H9 (cell line): ENCODE data around the gene BICD2. TPM values are rescaled to one million over a fixed set of nuclear protein-coding genes. Genes with fewer than 3 reads are reported as not detected.

Experiments
- DNase-seq: peaks from one replicate; pipeline ENCODE4 v3.0.0-alpha.2; 2017
- H2AFZ ChIP-seq: one replicate; pipeline ENCODE4 v1.6.1; 2013; ENCODE audit warnings: mild to moderate bottlenecking, low read length, control low read depth, moderate library complexity
- H2AK5ac ChIP-seq: 2 replicates; pipeline ENCODE4 v1.6.1; 2013; ENCODE audit warnings: low read length, control low read depth, mixed read lengths; ENCODE audit not compliant: insufficient read length
- H2BK120ac ChIP-seq: one replicate; pipeline ENCODE4 v1.6.1; 2013; ENCODE audit warnings: low read depth, mild to moderate bottlenecking, low read length, control low read depth, inconsistent platforms; ENCODE audit not compliant: poor library complexity, severe bottlenecking
- H2BK12ac ChIP-seq: 2 replicates; pipeline ENCODE4 v1.6.1; 2013; ENCODE audit warnings: low read length, control low read depth, mixed read lengths, low read depth; ENCODE audit not compliant: insufficient read length
- H2BK15ac ChIP-seq: 2 replicates; pipeline ENCODE4 v1.6.1; 2013; ENCODE audit warnings: low read depth, low read length, control low read depth
- H2BK20ac ChIP-seq: one replicate; pipeline ENCODE4 v1.6.1; 2013; ENCODE audit warnings: low read depth, mild to moderate bottlenecking, low read length, control low read depth, inconsistent platforms; ENCODE audit not compliant: poor library complexity, severe bottlenecking
- H2BK5ac ChIP-seq: 2 replicates; pipeline ENCODE4 v1.6.1; 2013; ENCODE audit warnings: low read length, control low read depth, mixed read lengths; ENCODE audit not compliant: insufficient read length
- H3K14ac ChIP-seq: 2 replicates; pipeline ENCODE4 v1.6.1; 2013; ENCODE audit warnings: low read length, control low read depth; ENCODE audit not compliant: insufficient read depth
- H3K18ac ChIP-seq: 2 replicates; pipeline ENCODE4 v1.6.1; 2013; ENCODE audit warnings: low read depth, mild to moderate bottlenecking, mixed read lengths, low read length, control low read depth; ENCODE audit not compliant: insufficient read length
- H3K23ac ChIP-seq: 2 replicates; pipeline ENCODE4 v1.6.1; 2013; ENCODE audit warnings: low read length, control low read depth, mixed read lengths, low read depth; ENCODE audit not compliant: insufficient read length
- H3K23me2 ChIP-seq: 2 replicates; pipeline ENCODE4 v1.6.1; 2013; ENCODE audit warnings: low read depth, mild to moderate bottlenecking, mixed read lengths, low read length, control low read depth; ENCODE audit not compliant: insufficient read length, poor library complexity, severe bottlenecking
- H3K27ac ChIP-seq: 2 replicates; pipeline ENCODE4 v1.5.1; 2013; ENCODE audit warnings: low read length, control low read depth, mixed read lengths, low read depth; ENCODE audit not compliant: insufficient read length
- H3K27me3 ChIP-seq: 2 replicates; pipeline ENCODE4 v1.6.1; 2013; ENCODE audit warnings: low read length, control low read depth, inconsistent platforms; ENCODE audit not compliant: insufficient read depth
- H3K4ac ChIP-seq: 2 replicates; pipeline ENCODE4 v1.6.1; 2013; ENCODE audit warnings: low read depth, mild to moderate bottlenecking, control low read depth, inconsistent platforms, low read length, moderate library complexity
- H3K4me1 ChIP-seq: 2 replicates; pipeline ENCODE4 v1.6.1; 2013; ENCODE audit warnings: low read length, control low read depth, inconsistent platforms; ENCODE audit not compliant: insufficient read depth
- H3K4me2 ChIP-seq: 2 replicates; pipeline ENCODE4 v1.6.1; 2013; ENCODE audit warnings: low read length, control low read depth, mixed read lengths; ENCODE audit not compliant: insufficient read length, insufficient read depth
- H3K56ac ChIP-seq: 2 replicates; pipeline ENCODE4 v1.6.1; 2013; ENCODE audit warnings: low read depth, mild to moderate bottlenecking, mixed read lengths, low read length, control low read depth; ENCODE audit not compliant: insufficient read length
- H3K79me1 ChIP-seq: 2 replicates; pipeline ENCODE4 v1.6.1; 2013; ENCODE audit warnings: low read depth, mild to moderate bottlenecking, moderate library complexity, low read length, control low read depth, inconsistent platforms; ENCODE audit not compliant: insufficient read depth, poor library complexity, severe bottlenecking
- H3K79me2 ChIP-seq: 2 replicates; pipeline ENCODE4 v1.6.1; 2013; ENCODE audit warnings: low read length, control low read depth, inconsistent platforms; ENCODE audit not compliant: insufficient read depth
- H3K9ac ChIP-seq: 2 replicates; pipeline ENCODE4 v1.6.1; 2013; ENCODE audit warnings: low read length, control low read depth, mixed read lengths; ENCODE audit not compliant: insufficient read length; ENCODE audit errors: extremely low read depth
- H3K9me3 ChIP-seq: one replicate; pipeline ENCODE4 v1.6.1; 2013; ENCODE audit warnings: low read depth, low read length, inconsistent platforms; ENCODE audit not compliant: control insufficient read depth
- H3T11ph ChIP-seq: one replicate; pipeline ENCODE4 v1.6.1; 2013; ENCODE audit warnings: mild to moderate bottlenecking, low read length, control low read depth, inconsistent platforms
- H4K20me1 ChIP-seq: one replicate; pipeline ENCODE4 v1.6.1; 2013; ENCODE audit not compliant: control insufficient read depth, insufficient read length, insufficient read depth
- H4K5ac ChIP-seq: 2 replicates; pipeline ENCODE4 v1.6.1; 2013; ENCODE audit warnings: low read depth, mild to moderate bottlenecking, mixed read lengths, low read length, control low read depth; ENCODE audit not compliant: insufficient read length
- H4K8ac ChIP-seq: replicated peaks from 2 replicates; pipeline ENCODE4 v1.6.1; 2013; ENCODE audit warnings: low read length, control low read depth, mixed read lengths, low read depth; ENCODE audit not compliant: insufficient read length
- H4K91ac ChIP-seq: 2 replicates; pipeline ENCODE4 v1.6.1; 2013; ENCODE audit warnings: low read depth, mild to moderate bottlenecking, moderate library complexity, mixed read lengths, low read length, control low read depth; ENCODE audit not compliant: insufficient read length
- H3K27ac Mint-ChIP-seq, 3 experiments: 2 replicates in 2 of 3; 3 replicates in 1 of 3; pipeline ENCODE4 v1.8.0; 2020 to 2021; ENCODE audit warnings: mixed read lengths in 3 of 3, mild to moderate bottlenecking in 1 of 3, moderate library complexity in 1 of 3
- H3K27me3 Mint-ChIP-seq: 2 replicates; pipeline ENCODE4 v1.8.0; 2021; ENCODE audit warnings: low read depth, mild to moderate bottlenecking, moderate library complexity, mixed read lengths
- H3K36me3 Mint-ChIP-seq, 3 experiments: 2 replicates in 2 of 3; 3 replicates in 1 of 3; pipeline ENCODE4 v1.8.0; 2020 to 2021; ENCODE audit warnings: low read depth in 3 of 3, mixed read lengths in 3 of 3; ENCODE audit not compliant: insufficient read depth in 1 of 3
- H3K4me1 Mint-ChIP-seq, 2 experiments: 2 replicates each; pipeline ENCODE4 v1.8.0; 2020; ENCODE audit warnings: mixed read lengths in 2 of 2
- H3K4me3 Mint-ChIP-seq, 2 experiments: 2 replicates in 1 of 2; 3 replicates in 1 of 2; pipeline ENCODE4 v1.8.0; 2020 to 2021; ENCODE audit warnings: mild to moderate bottlenecking in 2 of 2, mixed read lengths in 2 of 2, moderate library complexity in 1 of 2
- H3K9me3 Mint-ChIP-seq, 2 experiments: 2 replicates in 1 of 2; 3 replicates in 1 of 2; pipeline ENCODE4 v1.8.0; 2020; ENCODE audit warnings: mild to moderate bottlenecking in 2 of 2, mixed read lengths in 2 of 2, moderate library complexity in 1 of 2
- WGBS: extraction: QIAGEN DNeasy Blood & Tissue Kit; methylation state at CpG from one replicate; pipeline ENCODE4 v1.1.7; 2013; ENCODE audit warnings: missing lambda C conversion rate, low lambda C conversion rate, mixed read lengths; ENCODE audit not compliant: insufficient read length; ENCODE audit errors: extremely low coverage; 5-methylcytosine and 5-hydroxymethylcytosine counted together
- total RNA-seq: library from RNA; stranded (reverse); gene quantifications from 2 replicates; pipeline ENCODE4 v1.2.1, GENCODE V29; 2021
- TF ChIP-seq, protein P1 (sequence below): fragments of 200-600 bp; sonication (generic); conservative IDR thresholded peaks from 3 replicates; pipeline ENCODE4 v1.8.0; 2021; ENCODE audit warnings: antibody characterized with exemption, mild to moderate bottlenecking

BICD2 gene
- total RNA-seq, 1 experiment from 2014 or later: 22.3 TPM

DNA sequence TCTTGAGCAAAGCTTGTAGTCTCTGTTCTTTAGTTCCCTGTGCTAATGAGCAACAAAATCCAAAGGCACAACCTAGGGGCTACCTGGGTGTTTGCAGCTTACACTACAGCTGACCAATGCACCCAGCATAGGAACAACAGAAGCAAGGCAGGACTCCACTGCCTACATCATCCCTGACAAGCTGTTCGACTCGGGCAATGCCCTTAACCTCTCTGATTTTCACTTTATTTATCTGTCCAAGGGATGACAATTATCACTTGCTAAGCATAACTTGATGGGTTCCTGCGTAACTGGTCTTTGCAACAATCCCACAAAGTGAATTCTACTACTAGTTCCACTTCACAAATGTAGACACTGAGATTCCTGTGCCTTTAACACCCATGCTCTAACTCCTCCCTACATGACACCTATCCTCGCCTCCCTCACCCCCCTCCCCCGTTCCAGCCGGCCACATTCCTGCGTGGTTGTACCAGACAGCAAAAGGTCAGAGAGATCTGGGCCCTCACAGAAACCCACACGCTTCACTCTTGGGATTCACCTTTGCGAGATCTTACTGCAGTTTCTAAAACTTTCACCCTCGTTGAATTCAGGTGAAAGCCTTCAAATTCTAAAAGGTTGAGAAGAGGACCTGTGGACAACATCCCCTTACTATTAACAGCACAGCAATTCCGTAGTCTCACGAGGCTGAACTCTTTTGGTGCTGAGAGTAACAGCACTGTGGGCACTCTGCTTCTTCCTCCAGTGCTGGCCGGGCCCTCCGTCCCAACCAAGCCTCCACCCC lies 95.7 kb downstream of the BICD2 start:
- Histone ChIP-seq H3K79me2 (peaks cover 7% of the 10 kb centered on the region; the same call in 1 of the 2 replicates), H3K14ac (peak overlapping the region; percentile 29; the same call in 1 of the 2 replicates), H3K23ac (no peak overlapping the region), H4K91ac (no peak overlapping the region), H2BK12ac (no peak overlapping the region), H3K9ac (peak overlapping the region; percentile 14), H2AFZ (no peak overlapping the region), H3K27me3 (no peaks in the 10 kb centered on the region), H2BK20ac (no peak overlapping the region), H3K4ac (no peak overlapping the region), H3K79me1 (peaks cover 5% of the 10 kb centered on the region), H3K23me2 (peaks cover 5% of the 10 kb centered on the region), H2AK5ac (no peak overlapping the region), H3K9me3 (no peaks in the 10 kb centered on the region), H2BK120ac (no peak overlapping the region), H3K4me1 (peaks cover 14% of the 10 kb centered on the region; the same call in 1 of the 2 replicates), H4K8ac (no peak overlapping the region), H3T11ph (no peak overlapping the region), H3K27ac (no peak overlapping the region), H3K18ac (peak overlapping the region; percentile 38), H3K4me2 (peak overlapping the region; percentile 86), H2BK15ac (no peak overlapping the region), H4K20me1 (no peaks in the 10 kb centered on the region), H3K56ac (no peak overlapping the region), H4K5ac (no peak overlapping the region), H2BK5ac (no peak overlapping the region)
- TF ChIP-seq, protein P1, sequence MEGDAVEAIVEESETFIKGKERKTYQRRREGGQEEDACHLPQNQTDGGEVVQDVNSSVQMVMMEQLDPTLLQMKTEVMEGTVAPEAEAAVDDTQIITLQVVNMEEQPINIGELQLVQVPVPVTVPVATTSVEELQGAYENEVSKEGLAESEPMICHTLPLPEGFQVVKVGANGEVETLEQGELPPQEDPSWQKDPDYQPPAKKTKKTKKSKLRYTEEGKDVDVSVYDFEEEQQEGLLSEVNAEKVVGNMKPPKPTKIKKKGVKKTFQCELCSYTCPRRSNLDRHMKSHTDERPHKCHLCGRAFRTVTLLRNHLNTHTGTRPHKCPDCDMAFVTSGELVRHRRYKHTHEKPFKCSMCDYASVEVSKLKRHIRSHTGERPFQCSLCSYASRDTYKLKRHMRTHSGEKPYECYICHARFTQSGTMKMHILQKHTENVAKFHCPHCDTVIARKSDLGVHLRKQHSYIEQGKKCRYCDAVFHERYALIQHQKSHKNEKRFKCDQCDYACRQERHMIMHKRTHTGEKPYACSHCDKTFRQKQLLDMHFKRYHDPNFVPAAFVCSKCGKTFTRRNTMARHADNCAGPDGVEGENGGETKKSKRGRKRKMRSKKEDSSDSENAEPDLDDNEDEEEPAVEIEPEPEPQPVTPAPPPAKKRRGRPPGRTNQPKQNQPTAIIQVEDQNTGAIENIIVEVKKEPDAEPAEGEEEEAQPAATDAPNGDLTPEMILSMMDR: no peak
- Mint-ChIP-seq H3K9me3 (no peaks in the 10 kb centered on the region), H3K36me3 (peaks cover 0 to 12% (median 0%) of the 10 kb centered on the region in 3 experiments; a peak in 5 of 7 replicates), H3K4me1 (peaks cover 12 to 20% of the 10 kb centered on the region in 2 experiments), H3K27ac (peak overlapping the region in 2 of 3 experiments; percentile 5 to 75; a peak in 3 of 7 replicates), H3K27me3 (no peaks in the 10 kb centered on the region), H3K4me3 (peak overlapping the region; percentile 94 to 97)
- peak; percentile 25 for DNase-seq
- WGBS: no CpG with 5 or more reads among the region's 14 CpGs
